Superior temporal gyrus (tissue), 1 donor: ENCODE data around the gene PCK2.
"Not testable (repeated sequence)": the region's sequence is repeated elsewhere in the genome, so short reads cannot be mapped to it uniquely, and the experiment has no call there.

Experiments
- DNase-seq: peaks from one replicate; pipeline ENCODE4 v3.0.0-alpha.2; 2016; ENCODE audit errors: extremely low spot score

The PCK2 gene

DNA sequence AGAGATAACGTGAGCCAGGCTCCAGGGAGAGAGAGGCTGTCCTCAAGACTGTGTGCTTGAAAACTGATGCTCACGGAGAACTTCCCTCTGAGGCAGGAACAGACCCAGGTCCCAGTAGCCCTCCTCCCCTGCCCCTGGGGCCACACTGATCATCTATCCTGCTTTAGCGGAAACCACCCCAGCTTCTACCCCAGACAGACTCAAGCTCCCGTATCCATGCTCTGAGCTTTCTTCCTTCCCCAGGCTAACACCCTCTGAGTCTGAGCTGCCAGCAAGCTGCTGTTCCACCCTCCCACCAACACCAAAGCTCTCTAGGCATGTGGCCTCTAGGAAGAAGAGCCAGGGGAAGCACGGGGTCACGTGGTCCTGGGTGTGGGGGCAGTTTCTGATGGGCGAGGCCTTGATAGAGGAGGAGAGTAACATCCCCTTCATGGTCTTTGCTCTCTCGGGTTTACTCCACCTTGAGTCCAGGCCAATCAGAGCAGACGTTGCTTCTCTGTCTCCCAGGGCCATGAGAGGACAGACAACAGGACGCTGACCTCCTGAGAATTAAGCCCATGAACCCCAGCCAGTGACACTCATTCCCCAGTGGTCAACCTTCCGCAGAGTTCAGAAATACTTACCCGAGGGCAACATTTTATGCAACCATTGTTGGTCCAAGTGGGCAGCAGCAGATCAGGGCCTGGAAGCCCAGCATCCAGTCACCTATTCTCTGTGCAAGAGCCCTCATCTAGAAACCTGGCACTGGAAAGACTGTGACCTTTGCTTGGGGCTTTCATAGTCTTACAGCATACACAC, 1.4 kb downstream of the PCK2 start:
- DNase-seq = no peak

- DNase-seq = no peak
Measured at GRCh38 chr14:24096545-24097181, 2.6 kb downstream of the PCK2 start.

GRCh38 chr14:24098229-24098926, 4.3 kb downstream of the PCK2 start:
- DNase-seq = no peak

- DNase-seq = no peak
Measured at GRCh38 chr14:24098927-24099813, 5.1 kb downstream of the PCK2 start.

DNA sequence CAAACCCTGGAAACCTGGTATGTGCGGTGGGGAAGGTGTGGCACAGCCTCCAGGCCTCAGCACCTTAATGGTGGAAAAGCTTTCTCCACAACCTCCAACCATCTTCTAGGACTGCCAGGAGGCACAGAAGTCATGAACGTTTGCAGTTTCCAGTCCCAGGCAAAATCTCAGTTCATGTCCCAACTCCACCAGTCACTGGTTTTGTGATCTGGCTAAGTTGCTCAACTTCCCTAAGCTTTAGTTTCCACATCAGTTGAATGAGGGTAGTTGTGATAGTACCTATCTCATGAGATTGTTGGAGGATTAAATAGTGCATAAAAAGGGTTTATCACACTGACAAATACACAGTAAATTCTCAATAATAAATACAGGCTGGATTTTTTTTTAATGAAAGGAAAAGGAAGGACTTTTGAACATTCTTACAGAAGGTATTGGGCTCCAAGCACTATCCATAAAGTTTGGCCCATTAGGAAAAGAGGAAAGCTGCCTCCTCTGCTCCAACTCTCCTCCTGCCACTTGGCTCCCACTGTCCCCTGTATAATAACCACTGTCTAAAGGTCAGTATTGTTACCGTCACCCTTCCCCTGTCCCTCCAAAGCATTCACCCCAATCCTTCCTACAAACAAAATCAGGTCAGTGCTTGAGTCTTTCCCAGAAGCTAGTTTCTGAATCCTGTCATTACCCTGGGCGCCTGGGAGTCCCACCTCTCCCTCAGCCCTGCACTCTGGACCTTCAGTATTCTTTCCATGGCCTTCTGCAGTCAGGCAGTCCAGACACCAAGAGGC, 6.3 kb downstream of the PCK2 start:
- DNase-seq = no peak

- DNase-seq = no peak
Measured at GRCh38 chr14:24100982-24101494, 6.9 kb downstream of the PCK2 start.

DNA sequence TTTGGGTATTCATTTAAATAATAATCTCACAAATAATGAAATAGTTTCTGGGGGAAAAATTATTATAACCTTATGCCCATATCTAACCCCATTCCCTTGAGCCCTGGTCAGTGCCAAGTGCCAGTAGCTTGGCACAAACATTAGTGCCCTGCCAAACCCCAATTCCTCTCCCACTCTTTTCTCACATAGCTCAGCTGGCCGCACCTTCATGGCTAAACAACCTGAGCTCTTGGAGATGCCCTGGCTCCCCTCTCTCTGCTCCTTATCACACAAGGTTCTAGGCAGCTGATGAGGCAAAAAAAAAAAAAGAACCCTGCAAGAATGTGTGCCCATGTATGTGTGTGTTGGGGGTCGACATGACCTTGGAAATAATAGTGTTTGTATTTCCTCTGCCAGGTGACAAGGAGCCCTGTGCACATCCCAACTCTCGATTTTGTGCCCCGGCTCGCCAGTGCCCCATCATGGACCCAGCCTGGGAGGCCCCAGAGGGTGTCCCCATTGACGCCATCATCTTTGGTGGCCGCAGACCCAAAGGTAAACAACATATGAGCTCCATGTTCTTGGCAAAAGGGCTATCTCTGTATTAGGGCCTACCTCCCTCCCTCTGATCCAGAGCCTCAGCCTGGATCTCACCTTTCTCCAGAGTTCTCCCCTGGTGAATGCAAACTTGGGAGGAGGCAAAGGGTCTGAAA, 8.4 kb downstream of the PCK2 start:
- no peak for DNase-seq

DNA sequence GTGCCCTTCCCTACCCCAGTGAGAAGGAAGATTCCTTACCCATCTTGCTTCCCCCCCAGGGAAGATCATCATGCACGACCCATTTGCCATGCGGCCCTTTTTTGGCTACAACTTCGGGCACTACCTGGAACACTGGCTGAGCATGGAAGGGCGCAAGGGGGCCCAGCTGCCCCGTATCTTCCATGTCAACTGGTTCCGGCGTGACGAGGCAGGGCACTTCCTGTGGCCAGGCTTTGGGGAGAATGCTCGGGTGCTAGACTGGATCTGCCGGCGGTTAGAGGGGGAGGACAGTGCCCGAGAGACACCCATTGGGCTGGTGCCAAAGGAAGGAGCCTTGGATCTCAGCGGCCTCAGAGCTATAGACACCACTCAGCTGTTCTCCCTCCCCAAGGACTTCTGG, 9.3 kb downstream of the PCK2 start:
- no peak for DNase-seq

DNA sequence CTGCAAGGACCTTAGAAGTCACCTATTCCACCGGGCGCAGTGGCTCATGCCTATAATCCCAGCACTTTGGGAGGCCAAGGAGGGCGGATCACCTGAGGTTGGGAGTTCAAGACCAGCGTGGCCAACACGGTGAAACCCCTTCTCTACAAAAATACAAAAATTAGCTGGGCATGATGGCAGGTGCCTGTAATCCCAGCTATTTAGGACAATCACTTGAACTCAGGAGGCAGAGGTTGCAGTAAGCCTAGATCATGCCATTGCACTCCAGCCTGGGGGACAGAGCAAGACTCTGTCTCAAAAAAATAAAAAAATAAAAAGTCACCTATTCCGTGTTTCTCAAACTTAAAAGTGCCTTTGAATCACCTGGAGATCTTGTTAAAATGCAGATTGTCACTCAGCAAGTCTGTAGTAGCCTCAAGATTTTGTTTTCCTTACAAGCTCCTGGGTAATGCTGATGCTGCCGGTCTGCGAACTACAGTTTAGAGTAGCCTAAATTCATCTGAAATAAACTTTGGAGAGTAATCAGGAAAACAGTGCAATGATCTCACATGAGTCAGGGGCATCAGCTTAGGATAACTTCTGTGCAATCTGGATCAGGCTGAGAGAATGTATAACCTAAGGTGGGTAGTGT, 11.6 kb downstream of the PCK2 start:
- not testable (repeated sequence) for DNase-seq

GRCh38 chr14:24106672-24107271, 12.7 kb downstream of the PCK2 start:
- DNase-seq = no peak

- no peak for DNase-seq
Measured at GRCh38 chr14:24108336-24108874, 14.3 kb downstream of the PCK2 start.

DNA sequence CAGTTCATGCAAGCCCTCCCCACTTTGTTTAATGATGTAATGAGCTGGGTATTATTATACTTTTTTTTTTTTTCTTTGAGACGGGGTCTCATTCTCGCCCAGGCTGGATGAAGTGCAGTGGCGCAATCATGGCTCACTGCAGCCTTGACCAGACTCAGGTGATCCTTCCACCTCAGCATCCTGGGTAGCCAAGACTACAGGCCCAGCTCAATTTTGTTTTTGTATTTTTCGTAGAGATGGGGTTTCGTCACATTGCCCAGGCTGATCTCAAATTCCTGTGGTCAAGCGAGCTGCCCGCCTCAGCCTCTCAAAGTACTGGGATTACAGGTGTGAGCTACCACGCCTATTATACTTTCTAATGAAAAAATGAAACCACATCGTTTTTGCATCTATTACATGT, 15.9 kb downstream of the PCK2 start:
- DNase-seq = no peak

DNA sequence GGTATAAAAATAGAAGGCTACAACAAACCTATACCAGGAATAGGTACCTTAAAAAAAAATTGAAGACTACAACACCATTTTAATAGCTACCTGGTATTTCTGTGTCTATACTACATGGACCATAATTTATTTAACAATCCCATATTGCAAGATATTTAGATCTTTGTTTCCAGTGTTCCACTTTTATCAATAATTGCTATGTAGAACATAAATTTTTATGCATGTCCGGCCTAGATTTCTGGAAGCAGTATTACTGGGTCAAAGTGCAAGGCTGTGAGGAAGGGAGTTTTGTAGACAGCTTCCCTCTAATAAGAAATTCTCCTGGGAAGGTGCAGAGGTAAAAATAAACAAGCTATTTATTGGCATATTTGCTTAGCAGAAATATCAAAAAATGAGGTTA, 16.4 kb downstream of the PCK2 start:
- no peak for DNase-seq

DNA sequence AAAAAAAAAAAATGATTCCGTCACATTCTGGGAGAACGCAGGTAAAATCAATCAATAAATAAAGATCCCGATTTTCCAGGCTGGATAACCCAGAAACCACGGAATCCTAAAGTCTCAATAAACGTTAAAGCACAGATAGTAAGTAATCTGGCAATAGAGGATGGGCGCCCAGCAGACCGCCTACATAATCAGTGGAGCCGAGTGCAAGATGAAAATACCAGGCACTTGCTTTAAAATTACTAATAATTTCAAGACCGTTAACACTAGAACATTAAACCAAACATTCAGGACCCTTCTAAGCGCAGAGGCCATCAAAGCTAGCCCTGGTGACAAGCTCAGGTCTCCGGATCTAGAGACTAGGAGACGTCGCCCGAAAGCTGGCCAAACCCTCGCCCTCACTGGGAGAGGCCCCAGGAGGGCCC, 19.3 kb downstream of the PCK2 start:
- no peak for DNase-seq

DNA sequence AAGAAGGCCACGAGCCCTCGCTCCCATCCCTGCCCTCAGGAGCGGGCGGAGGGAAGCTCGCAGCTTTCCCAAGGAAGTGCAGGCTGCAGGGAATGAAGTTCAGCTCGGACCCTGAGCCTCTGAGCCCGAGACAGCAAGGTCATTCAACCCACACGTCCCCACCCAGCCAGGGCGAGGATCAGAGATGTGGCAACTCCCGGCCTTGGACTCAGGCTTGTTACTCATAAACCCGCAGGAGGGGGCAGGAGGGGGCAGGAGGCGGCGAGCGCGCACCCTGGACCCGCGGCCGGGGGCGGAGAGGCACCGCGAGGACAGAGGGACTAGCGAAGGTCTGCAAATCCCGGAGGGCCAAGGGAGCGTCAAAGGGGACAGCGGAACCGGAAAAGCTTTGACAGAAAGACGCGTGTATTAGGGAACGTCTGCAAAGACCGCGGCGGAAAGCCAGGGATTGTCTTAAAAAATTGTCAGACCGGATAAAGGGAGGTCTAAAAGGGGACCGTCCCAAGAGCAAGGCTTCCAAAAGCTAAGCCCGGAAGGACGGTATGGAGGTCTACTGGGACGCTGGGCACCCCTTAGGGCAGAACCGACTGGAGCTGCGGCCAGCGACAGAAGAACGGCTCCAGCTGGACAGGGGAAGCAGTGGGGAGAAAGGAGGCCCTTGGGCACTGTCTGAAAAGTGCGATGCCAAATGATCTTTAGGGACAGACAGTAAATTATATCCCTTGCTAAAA, 19.9 kb downstream of the PCK2 start:
- peak; percentile 43 for DNase-seq

DNA sequence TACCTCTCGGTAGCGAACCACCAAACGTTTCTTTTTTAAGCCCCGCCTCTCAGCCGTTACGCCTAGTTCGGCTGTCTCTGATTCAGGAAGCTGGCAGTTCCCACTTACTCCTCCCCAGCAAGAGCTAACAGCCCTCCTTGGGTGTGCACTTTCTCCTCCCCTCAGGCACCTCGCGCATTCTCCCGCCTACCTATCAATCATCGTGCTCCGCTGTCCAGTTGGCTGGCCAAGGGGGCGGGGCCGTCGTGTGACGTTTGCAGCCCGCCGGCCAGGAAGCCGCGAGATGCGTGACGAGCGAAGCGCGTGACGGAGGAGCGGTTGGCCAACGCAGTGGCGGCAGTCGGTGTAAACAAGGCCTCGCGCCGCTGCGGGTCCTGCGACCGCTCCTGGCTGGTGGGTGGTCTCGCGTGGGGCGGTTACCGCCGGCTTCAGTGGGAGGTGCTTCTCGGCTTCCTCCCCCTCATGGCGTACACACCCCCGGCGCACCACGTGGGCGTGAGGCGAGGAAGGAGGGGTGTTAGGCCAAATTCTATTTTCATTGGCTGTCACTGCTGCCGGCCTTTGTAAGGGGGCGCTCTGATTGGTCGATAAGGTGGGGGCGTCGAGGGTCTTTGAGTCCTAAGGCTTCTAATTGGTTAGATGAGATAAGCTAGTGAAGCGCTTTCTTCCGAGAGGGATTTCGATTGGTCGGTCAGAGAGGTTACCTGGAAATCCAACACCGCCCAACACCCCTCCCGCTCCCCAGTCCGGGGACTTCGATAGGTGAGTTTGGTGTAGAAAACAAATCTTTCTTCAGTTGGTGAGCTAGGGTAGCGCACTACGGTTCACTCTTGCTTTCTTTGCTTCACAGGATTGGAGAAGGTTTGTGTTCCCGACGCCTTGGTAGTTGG, 20.7 kb downstream of the PCK2 start, which contains the start of the genes DCAF11 and NRL:
TSS of gene DCAF11 (plus strand) at position 246 of the 890 bp plus-strand sequence. CDS start 818 bp downstream, outside the sequence.
TSS of gene NRL (minus strand) at position 418 of the 890 bp plus-strand sequence. CDS start 32,101 bp downstream, outside the sequence.
- peak; percentile 99 for DNase-seq
